GM21786 (cell line): Measurements from ENCODE around the gene NCOA6.
"Not testable (repeated sequence)": the region's sequence is repeated elsewhere in the genome, so short reads cannot be mapped to it uniquely, and the experiment has no call there.

Experiments used
- ATAC-seq: cut with Tn5 transposase; IDR thresholded peaks from one replicate; pipeline ENCODE4 v1.9.1; 2021; ENCODE audit not compliant: unreplicated experiment

NCOA6 gene

GRCh38 chr20:34722560-34722959 is 102.9 kb downstream of the NCOA6 start:
- not testable (repeated sequence) for ATAC-seq

- ATAC-seq, result no peak
These were observed 105.2 kb downstream of the NCOA6 start for GRCh38 chr20:34720266-34720665.

DNA sequence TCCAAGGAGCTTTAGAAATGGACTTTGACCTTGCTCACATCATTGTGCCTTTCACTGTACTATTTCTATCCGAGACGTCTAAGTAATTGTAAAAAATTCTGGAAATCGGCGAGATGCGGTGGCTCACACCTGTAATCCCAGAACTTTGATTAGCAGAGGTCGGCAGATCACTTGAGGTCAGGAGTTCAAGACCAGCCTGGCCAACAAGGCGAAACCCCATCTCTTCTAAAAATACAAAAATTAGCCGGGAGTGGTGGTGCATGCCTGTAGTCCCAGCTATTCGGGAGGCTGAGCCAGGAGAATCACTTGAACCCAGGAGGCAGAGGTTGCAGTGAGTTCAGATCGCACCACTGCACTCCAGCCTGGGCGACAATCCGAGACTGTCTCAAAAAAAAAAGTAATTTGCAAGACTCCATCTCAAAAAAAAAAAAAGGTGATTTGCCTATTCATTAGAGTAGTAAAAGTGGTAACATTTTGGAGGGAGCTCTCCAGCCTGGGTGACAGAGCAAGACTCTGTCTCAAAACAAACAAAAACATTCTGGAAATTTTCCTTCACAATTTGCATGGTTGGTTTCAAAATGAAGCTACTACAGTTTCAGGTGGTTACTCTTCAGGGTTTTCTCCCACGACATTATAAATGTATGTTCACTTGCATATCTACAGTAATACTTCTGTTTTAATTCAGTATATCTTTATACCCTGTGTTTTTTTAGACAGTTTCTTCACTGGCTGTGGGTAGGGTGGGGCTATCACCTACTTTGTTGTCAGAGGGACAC is 106.0 kb downstream of the NCOA6 start:
- ATAC-seq, result peak; percentile 94

- no peak for ATAC-seq
These were observed 108.0 kb downstream of the NCOA6 start for GRCh38 chr20:34717230-34718095.

DNA sequence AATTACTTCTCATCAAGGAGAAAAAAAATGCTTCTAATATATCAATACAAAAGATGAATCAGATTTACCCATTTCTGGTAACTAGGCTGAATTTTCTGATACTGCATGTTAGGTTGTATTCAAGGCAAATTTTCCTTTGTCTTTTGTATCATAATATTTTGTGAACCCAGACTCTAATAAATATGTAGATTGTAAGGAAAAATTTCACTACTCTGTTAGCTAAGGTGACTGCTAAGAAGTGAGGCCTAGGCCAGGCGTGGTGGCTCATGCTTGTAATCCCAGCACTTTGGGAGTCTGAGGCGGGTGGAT is 108.6 kb downstream of the NCOA6 start:
- ATAC-seq, result no peak

- ATAC-seq, result no peak
These were observed 110.1 kb downstream of the NCOA6 start for GRCh38 chr20:34715384-34715783.

DNA sequence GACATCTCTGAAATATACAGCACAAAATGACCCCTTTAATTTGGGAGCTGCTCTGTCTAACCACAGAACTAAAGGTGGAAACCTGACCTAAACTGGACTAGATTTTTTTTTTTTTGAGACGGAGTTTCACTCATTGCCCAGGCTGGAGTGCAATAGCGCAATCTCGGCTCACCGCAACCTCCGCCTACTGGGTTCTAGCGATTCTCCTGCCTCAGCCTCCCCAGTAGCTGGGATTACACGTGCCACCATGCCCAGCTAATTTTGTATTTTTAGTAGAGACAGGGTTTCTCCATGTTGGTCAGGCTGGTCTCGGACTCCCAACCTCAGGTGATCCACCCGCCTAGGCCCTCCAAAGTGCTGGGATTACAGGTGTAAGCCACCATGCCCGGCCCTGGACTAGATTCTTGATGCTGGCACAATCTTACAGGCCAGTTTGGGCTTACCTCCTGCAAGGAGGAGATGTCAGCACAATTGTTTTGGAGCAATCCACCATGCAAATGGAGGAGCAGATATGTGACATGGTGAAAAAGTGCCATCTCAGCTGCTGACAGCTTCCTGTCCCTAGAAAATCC is 111.4 kb downstream of the NCOA6 start:
- ATAC-seq, result not testable (repeated sequence)

- no peak for ATAC-seq
These were observed 112.1 kb downstream of the NCOA6 start for GRCh38 chr20:34713194-34713943.

DNA sequence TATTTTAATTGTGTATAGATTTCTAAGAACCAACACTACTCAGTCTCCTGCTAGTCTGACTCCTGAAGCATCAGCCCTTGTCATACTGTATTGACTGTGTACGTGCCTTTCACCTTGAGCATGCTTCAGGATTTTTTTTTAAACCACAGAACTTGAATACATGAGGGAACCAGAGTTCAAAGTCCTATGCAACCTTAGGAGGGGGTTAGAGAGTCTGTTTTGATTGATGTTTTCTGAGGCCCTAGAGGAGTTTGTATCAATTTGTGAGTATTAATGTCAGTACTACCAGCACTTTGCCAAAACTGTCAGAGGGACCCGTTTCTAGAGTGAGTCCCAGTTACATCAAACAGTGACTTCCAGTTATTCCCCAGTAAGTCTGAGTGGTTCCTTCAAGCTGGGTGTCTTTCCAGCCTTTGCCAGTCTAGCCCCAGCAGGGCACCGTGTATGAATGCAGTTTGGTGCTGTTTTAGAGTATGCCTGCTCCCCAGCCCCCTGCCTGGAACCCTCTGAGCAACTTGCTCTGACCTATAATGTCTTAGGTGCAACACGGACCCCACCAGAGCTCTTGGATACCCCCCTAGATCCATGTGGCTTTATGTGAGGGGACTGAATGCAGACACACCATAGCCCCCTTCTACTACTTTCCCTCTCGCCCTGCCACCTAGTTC is 112.8 kb downstream of the NCOA6 start:
- no peak for ATAC-seq

DNA sequence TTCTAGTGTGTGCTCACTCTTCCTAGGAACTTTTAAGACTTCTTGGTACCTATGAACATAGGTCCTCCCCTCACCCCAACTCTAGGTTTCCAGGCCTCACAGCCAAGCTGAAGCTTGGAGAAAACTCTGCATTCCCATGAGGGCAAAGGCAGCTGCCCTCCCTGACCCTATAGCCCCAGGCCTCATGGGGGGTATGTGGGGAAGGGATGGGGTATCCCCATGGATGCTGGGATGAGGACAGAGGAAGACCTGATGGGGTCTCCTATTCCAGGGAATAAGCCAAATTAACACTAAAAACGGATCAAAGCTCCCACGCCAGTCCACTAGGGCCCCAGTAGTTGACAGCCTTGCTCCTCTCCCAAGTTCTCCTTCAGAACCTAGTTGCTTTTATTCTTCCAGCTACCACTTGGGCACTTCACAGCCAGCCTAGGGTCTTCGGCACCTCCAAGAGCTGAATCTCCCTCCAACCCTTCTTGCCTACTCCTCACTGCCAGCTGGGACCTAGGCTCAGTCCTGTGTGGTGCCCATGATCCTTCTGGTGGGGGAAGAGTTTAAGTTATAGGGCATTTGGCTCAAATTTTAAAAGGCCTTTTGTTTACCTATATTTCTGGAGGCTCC is 113.5 kb downstream of the NCOA6 start:
- ATAC-seq, result no peak

- ATAC-seq, result no peak
These were observed 114.4 kb downstream of the NCOA6 start for GRCh38 chr20:34710861-34711574.

DNA sequence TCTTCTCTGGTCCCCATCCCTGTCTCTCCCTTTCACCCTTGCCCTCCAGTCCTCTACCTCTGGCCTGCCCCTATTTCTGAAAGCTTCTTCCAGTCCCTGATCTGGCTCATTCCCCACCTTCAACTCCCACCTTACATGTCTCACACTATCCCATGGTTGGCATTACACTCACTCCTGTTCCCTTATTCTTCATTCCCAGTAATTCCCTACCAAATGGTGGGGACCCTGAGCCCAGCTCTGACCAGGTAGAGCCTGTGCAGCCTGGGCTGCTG is 114.9 kb downstream of the NCOA6 start:
- no peak for ATAC-seq

GRCh38 chr20:34709831-34710567 is 115.5 kb downstream of the NCOA6 start:
- peak; percentile 14 for ATAC-seq

GRCh38 chr20:34709044-34709830 is 116.2 kb downstream of the NCOA6 start:
- peak; percentile 39 for ATAC-seq

GRCh38 chr20:34708621-34709043 is 116.8 kb downstream of the NCOA6 start:
- peak; percentile 10 for ATAC-seq

- no peak for ATAC-seq
These were observed 118.3 kb downstream of the NCOA6 start for GRCh38 chr20:34706912-34707784.

DNA sequence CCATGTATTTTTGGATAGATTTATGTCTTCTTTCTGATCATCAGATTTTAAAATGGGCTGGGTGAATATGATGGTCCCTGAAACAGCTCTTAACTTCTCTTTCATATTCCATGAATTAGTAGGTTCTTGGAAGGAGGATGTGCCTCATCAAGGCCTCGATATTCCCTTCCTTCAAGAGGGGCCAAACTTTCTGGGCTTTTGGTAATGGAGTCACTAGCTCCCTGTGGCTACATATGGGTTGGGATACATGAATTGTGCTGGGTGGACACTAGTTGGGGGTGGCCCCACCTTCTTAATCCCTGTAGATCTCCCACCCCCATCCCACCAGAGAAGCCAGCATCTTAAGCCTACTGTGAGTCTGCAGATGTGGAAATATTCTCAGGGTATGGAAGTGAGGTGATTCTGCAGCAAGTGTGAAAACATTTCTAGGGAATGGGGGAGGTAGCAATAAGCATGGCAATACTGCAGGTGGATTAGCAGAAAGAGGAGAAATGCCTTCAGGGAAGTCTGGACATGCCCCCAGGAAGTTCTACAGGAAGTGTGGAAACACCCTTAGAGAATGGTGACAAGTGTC is 119.1 kb downstream of the NCOA6 start:
- no peak for ATAC-seq
